HG03575 (cell line): Measurements from ENCODE around the gene DLG2.

Experiments used
- ATAC-seq: cut with Tn5 transposase; IDR thresholded peaks from one replicate; pipeline ENCODE4 v1.9.1; 2021; ENCODE audit not compliant: unreplicated experiment, insufficient number of reproducible peaks, low FRiP score; ENCODE audit errors: extremely low read depth

DLG2 gene

DNA sequence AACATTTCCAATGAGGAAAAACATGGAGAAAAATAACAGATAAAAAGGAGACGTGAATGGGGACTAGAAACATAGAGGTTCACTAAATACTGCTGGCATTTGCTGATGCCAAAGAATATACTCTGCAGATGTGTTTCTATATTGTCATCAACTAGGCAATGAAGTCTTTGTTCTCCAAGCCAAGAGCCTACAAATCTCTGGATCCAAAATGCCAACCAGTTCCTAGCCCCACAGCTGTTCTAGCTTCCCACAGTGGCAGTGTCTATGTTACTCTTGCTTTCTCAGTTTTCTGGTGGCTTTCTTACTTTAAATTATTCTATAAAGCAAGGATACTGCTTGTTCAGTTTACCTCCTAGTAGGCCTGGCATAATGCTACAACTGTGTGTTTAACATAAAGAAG is 1363.1 kb downstream of the DLG2 start:
- ATAC-seq = no peak

DNA sequence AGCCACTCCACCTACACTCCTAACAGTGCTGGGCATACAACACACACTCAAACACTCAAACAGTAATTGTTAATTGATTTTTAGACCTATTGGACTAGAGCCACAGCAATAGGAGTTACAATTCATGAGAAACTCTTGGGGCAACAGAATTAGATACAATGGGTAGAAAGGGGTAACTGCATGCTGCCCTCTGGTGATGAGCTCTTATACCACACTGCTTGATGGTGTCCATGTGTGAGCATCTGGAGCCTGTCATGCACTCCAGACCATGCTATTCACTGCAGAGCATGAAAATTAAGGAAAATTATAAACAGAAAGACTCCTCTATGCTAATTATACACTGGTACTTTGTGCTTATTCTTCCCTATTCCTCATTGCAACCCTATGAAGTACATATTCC is 1365.4 kb downstream of the DLG2 start:
- ATAC-seq = no peak

DNA sequence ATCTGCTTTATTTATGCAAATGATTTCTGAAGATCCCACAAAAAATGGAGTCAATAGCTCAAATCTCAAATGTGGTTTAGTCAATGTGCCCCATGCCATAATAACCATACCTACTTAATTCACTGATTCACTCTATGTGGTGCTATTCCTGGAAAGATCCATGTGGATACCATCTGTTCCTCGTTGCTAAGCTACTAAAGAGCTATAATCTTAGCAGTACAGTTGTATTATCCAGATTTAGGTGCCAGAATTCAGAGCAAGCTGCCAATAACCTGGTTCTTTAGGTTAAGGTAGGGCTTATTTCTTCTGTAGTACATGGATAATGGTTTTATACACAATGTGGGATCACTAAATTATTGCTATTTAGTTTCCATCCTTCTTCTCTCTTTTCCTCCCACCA is 1366.3 kb downstream of the DLG2 start:
- no peak for ATAC-seq

DNA sequence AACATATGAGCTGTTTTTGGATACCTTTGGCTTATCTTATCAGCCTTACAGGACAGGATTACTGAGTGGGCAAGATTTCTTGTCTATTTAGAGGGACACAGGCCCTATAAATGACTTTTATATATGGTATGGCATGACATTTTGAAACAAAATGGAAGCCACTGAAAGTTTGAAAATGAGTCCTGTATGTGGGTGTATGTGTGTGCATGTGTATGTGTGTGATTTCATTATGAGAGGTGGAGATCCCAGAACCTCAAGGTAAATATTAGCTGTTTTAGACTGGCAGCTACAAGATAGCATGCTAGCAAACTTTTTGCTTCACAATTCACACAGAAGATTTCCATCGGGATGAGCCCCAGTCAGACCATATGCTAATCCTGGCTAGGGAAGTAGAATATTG is 1370.5 kb downstream of the DLG2 start:
- no peak for ATAC-seq

DNA sequence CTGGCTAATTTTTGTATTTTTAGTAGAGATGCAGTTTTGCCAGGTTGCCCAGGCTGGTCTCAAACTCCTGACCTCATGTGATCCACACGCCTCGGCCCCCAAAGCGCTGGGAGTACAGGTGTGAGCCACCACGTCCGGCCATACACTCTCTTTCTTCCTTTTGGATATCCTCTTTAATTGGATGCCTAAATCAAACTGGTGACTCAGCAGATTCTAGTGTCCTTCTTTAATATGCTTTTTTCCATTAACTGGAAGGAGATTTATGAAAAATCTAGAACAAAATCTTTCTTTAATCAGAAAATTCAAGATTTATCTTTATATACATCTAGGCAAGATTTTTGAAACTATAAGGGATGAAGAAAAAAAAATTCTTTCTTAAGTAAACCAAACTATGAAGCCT is 1371.7 kb downstream of the DLG2 start:
- no peak for ATAC-seq

DNA sequence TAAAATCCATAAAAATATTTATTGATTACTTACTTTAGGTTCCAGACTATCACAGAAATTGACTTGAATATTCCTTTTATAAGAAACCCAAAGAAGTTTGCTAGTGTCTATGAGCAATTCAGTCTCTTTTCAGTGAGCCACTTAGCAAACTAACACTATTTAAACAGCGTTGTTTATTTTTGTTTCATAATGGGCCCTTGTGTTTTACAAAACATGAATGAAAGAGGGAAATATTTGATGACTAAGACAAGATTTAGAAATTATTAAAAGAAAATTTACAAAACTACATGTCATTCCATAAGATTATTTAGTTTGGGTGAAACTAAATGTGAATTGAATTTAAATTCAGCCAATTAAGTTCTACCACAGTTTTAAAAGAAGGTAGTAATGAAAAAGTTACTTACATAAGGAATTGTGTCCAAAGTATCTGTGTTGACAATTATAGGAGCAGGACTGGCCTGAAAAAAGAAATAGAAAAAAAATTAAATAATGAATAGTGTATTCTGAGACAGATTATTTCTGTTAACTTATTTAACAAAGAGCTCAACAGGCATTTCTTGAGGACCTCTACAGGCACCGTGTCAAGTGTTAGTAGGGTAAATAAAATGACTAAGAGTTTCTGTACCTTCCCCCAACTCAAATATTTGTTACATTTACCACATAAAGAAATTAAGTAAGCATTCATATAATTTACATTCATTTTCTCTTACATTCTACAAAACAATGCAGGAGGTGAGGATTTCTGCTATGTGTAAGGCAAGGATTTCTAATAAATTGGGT is 1376.1 kb downstream of the DLG2 start:
- ATAC-seq = no peak

DNA sequence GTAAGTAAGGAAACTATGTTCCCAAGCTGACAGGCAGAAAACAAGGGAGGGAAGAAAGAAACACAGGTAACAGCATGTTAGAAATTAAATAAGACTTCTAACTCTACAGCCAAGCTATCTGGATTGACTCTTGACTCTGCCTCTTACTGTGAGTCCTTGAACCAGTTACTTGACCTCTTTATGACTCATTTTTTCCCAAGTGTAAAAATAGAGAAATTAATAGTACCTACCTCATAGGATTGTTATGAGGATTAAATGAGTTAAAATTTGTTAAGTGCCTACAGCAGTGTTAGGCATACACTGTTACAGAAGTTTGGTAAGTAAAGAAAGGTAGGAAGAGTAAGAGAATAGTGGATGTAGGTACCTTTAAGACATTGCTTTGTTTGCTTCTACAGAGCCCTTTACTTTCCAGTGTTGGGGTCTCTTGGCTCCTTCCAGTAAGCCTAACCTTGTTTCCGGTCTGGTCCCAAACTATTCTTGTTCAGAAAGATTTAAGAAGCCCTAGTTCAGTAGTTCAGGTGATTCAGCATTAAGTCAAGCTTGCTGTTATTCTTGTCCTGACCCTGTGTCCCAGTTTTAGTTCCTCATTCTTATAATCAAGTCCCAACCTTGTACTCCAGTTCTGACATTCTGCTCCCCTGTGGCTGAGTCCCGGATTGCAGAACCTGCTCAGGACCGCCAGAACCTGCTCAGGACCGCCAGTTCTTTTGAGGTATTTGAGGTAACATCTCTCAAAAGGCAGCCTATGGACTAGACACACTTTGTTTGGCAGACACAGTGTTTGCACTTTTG is 1377.6 kb downstream of the DLG2 start:
- ATAC-seq = peak; percentile 62

DNA sequence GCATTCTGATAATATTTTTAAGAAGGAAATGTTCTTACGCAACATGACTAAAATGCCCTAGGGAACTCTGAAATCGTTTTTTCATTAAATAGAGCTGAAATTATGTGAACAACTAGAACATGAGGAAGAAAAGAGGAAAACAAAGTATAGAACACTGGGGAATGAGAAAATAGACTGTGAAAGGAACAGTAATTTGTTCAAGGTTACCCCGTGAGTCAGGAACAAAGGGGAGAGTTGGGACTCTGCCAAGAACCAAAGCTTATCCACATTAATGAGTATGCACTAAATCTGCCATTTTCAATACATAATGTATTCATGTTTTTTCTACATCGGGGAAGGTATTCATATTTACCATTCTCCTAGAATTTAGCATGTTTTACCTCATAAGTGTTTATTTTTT is 1379.2 kb downstream of the DLG2 start:
- no peak for ATAC-seq

DNA sequence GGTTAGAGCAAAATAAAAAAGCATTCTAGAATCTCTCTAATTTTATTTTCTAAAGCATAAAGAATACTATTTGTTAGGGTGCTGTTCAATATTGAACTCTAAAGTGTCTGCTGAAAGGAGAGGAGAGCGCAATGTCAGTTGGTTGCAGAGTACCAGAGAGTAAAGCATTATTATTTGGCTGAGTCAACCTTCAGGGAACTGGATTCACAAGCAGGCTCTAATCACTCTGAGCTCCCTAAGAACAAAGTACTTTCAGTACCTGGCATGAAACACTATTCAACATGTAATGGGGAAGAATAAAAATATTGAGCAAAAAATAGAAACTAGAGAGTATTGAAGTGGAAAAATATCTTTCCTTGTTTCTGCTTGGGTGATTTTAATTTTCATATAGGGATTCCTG is 1380.0 kb downstream of the DLG2 start:
- no peak for ATAC-seq

DNA sequence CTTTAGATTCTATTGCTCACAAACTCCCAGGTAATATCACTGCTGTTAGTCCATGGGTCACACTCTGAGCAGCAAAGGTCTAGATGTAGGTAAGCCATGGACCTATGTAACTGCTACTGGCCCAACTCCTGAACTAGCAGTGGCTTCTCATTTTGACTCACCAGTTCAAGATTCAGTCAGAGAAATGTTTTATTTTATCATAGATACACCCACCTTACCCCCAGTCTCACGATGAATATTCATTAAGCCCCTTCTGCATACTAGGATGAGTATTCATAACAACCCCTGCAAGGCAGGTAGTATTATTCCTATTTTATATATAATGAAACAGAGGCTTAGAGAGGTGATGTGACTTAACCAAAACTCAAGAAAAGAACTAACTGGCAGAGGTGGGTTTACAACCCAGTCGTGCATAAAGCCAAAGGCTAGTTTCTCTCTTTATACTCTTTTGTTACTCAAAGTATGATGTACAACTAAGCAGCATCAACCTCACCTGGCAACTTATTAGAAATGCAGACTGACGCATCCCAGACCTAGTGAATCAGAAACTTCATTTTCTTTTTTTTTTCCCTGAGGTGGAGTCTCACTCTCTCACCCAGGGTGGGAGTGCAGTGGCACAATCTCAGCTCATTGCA is 1383.4 kb downstream of the DLG2 start:
- peak; percentile 60 for ATAC-seq

DNA sequence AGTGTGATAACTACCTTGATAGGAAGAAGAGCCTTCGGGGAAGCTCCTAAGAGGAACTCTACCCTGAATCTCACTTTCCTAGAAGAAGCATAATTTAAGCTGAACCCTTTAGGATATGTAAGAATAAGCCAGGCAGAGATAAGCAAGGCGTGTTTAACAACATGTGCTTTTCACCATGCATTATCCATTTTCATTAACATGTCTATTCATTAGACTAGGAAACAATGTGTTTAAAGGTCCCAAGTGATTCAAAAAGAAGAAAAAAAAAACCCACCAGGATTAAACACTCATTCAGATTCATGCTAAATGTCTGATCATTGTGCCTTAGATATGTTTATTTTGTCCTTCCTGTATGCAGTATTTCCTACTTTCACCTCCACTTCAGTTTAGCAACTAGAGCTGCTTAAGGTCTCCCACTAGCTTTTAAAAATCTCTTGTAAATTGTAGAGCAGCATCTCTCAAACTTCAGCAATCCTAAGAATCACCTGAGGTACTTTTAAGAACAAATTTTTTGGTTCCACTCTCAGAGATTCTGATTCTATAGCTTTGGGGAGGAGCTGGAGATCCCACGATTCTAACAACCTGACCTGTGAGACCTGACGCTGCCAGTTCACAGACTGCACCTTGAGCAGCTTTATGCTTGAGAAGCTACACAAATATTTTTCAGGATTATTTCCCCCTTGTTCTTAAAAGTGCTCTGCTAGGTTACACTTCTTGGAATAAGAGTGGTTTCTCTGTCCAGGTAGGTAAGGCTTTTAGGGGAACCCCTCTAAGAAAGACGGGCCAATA is 1385.6 kb downstream of the DLG2 start:
- no peak for ATAC-seq

DNA sequence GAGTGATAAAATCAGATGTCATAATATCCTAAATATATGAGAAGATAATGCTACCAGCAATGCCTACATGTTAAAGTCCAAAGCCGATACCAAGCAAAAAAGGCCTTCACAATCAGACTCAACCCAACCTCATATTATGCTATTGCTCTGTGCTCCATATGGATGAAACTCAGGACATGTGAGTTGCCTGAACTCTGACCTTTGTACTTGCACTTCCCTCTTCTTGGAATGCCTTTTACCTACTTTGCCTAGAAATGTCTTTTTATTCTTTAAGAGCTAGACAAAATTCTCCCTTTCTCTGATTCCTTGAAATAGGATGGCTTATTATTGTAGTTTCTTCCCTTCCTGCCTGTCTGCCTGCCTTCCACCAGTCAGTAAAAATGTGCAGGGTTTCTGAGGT is 1386.3 kb downstream of the DLG2 start:
- no peak for ATAC-seq

DNA sequence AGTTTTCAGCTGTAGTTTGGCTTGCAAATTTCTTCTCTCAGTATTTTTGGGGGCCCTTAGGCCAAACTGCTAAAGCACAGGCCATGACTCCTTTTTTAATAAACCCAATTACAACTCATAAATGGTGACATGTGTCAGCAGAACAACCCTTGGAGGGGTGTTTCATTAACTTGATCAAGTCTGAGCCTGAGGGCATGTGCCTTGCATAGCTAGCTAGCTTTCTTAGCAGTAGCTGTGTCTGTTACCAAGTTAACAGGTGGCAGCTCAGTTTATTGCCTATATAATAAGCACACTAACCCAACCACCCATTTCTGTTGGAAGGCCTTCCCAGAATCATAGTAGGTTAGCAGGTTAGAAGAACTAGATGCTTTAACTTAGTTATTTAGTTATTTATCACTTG is 1390.7 kb downstream of the DLG2 start:
- no peak for ATAC-seq

DNA sequence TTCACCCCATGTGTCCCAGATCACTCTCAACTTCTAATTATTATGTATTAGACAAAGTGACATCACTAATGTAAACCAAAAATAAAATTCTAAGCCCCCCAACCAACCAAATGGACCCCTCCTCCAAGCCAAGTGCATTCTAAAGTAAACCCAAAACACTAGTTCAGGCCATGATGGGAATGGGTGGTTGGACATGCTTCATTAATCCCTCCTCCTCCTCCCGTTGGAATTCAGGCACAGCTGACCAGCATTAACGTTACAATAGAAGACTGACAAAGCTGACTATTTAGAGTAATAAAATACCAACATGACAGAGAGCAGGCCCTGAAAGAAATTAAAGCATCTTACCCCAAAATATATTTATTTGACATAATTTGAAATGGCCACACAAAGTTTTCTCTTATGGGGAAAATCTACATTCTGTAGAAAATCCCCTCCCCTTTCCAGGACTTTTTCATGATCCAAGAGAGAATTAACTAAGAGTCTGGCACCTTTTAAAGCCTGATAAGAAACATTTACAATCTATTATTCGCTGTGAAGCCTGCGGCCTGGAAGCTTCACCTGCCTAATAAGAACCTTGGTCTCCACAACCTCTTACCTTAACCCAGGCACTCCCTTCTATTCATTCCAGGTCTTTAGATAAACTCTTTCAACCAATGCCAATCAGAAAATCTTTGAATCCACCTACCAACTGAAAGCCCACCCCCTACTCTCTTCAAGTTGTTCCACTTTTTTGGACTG is 1392.5 kb downstream of the DLG2 start:
- no peak for ATAC-seq

DNA sequence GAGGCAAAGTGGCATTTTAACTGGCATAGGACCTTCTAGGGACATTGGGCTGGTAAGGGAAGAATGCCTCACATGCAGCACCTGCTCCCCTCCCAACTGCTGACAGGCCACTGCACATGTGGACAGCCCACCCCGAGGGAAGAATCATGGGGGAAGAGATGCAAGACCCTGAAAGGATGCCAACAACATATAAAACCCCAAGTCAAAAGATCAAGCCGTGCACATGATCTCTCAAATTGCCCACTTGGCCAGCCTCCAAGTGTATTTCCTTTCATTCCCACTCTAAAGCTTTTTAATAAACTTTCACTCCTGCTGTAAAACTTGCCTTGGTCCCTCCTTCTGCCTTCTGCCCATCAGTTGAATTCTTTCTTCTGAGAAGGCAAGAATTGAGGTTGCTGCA is 1393.1 kb downstream of the DLG2 start:
- no peak for ATAC-seq

DNA sequence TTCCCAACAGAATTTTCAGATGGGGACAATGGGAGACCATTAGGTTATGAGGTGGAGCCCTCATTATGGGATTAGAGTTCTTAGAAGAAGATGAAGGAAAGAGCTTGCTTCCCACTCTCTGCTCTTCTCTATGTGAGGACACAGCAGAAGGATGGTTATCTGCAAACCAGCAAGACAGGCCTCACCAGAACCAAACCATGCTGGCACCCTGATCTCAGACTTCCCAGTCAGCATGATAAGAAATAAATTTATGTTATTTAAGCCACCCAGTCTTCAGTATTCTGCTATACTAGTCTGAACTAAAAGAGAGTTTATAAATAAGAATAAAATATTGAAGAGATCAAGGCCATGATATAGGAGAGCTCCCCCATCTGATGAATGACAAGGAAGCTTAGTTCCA is 1394.6 kb downstream of the DLG2 start:
- ATAC-seq = no peak

DNA sequence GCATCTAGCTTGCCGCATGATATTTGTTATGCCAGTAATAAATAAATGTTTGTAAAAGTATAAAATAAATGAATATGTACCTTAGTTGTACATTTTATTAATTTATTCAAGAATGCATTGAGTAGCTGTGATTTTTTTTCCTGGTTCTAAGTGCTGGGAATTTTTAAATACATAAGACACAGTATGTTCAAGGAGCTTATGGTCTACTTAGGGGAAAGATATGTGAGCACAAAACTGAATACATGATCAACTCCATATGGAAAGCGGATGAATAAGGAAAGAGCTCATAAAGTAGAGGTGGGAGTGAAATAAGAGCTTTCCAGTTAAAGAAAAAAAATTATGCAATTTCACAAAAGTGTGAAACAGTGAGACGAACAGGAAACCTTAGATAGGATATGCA is 1396.7 kb downstream of the DLG2 start:
- ATAC-seq = no peak

DNA sequence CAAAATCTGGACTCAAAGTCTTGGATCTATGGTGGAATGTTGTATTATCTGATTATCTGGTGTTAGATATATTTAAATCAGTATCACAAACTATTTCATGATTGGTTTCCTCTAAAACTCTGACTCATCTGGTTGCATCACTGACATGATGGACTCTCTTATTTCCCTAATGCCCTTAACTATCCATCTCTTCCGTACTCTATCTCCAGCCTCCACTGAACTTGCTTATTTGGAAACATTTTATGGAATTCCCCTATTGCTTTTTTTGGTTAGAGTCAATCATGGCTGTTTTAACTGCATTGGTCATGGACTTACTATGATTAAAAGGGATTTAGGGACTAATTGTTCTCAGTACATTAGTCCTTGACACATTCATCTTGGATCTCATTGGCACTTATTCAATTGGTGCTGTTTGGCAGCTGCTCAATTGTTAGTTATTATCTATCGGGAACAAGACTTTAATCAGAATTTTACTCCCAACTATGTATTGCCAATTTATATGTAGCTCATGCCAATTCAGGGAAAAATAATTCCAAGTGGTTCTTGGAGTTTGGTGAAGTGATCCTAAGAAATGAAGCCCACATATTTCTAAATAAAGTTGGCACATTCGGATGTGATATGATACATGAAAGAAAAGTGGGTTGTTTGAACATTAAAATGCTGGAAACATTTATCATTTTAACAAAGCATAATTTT is 1399.0 kb downstream of the DLG2 start:
- ATAC-seq = no peak
